Panc1 (cell line): ENCODE measurements around the gene SKI. TPM values are rescaled to one million over a fixed set of nuclear protein-coding genes. Genes with fewer than 3 reads are reported as not detected.

ENCODE experiments used
- ATAC-seq: fragments of 200-7000 bp; cut with Tn5 transposase; 2 replicates; pipeline ENCODE4 v1.9.1; 2020; ENCODE audit warnings: mild to moderate bottlenecking, moderate library complexity
- BruUV-seq: library from RNA; stranded (reverse); fragments of 400-500 nt; replicated peaks from 2 replicates; lab custom pipeline; 2021; lab: Mats Ljungman, UMichigan
- CTCF ChIA-PET: fragments of 300-600 bp; sonication (Branson Sonifier 250); formaldehyde crosslinking; loops from one replicate; lab custom pipeline; 2022; ENCODE audit warnings: antibody characterized with exemption; lab: Charles Lee
- POLR2A ChIA-PET: fragments of 300-600 bp; sonication (Branson Sonifier 250); formaldehyde crosslinking; loops from one replicate; lab custom pipeline; 2022; ENCODE audit warnings: antibody characterized with exemption; lab: Charles Lee
- DNase-seq: peaks from one replicate; pipeline ENCODE4 v3.0.0-alpha.2; 2010; ENCODE audit warnings: low read depth, low spot score
- H3K27ac ChIP-seq: 2 replicates; pipeline ENCODE4 v1.5.1; 2011; ENCODE audit warnings: mild to moderate bottlenecking, low read length, inconsistent platforms
- H3K27me3 ChIP-seq: fragments of 200-500 bp; sonication (Bioruptor generic); 2 replicates; pipeline ENCODE4 v1.6.0; 2014; ENCODE audit warnings: low read length, inconsistent platforms; ENCODE audit not compliant: control insufficient read depth, insufficient read depth
- H3K36me3 ChIP-seq: fragments of 200-500 bp; sonication (Bioruptor generic); 2 replicates; pipeline ENCODE4 v1.5.1; 2014; ENCODE audit warnings: inconsistent platforms, mild to moderate bottlenecking, low read length, moderate library complexity; ENCODE audit not compliant: control insufficient read depth, insufficient read depth
- H3K4me1 ChIP-seq: 2 replicates; pipeline ENCODE4 v1.5.1; 2011; ENCODE audit warnings: inconsistent platforms, mild to moderate bottlenecking, low read length, moderate library complexity; ENCODE audit not compliant: control insufficient read depth, insufficient read depth
- H3K4me3 ChIP-seq, 2 experiments: 2 replicates each; pipeline ENCODE4 v1.5.1; 2011 to 2012; ENCODE audit warnings: low read depth in 2 of 2, low read length in 2 of 2, mild to moderate bottlenecking in 2 of 2, inconsistent platforms in 1 of 2, moderate library complexity in 1 of 2
- H3K9me3 ChIP-seq: fragments of 200-500 bp; sonication (Bioruptor generic); 2 replicates; pipeline ENCODE4 v1.5.1; 2014; ENCODE audit warnings: low read depth, mild to moderate bottlenecking, inconsistent platforms, low read length, moderate library complexity; ENCODE audit not compliant: control insufficient read depth, insufficient read depth
- POLR2AphosphoS5 ChIP-seq: IDR thresholded peaks from 2 replicates; pipeline ENCODE4 v1.6.1; 2012; ENCODE audit warnings: mild to moderate bottlenecking, low read depth, low read length, moderate library complexity
- SIN3A ChIP-seq: IDR thresholded peaks from 2 replicates; pipeline ENCODE4 v1.6.1; 2012; ENCODE audit warnings: low read depth, mild to moderate bottlenecking, low read length, moderate library complexity, borderline replicate concordance; ENCODE audit not compliant: insufficient read depth
- TCF7L2 ChIP-seq: IDR thresholded peaks from 2 replicates; pipeline ENCODE4 v1.6.1; 2011; ENCODE audit warnings: mild to moderate bottlenecking, low read depth, low read length, inconsistent platforms
- in situ Hi-C: cut with HindIII; loops from 2 replicates; pipeline ENCODE4 v1.10.0; 2016; ENCODE audit warnings: low sequenced_read_pairs, low pct_unique_long_range_greater_than_20kb
- intact Hi-C: fragments of 100-400 bp; cut with micrococcal nuclease; formaldehyde crosslinking; loops from one replicate; pipeline ENCODE4 v1.10.0; 2022; ENCODE audit not compliant: unreplicated experiment
- total RNA-seq: library from RNA; stranded (reverse); gene quantifications from one replicate; pipeline ENCODE4 v1.2.1, GENCODE V29; 2021; ENCODE audit not compliant: unreplicated experiment
- TF ChIP-seq, protein P1 (sequence below), 2 experiments: IDR thresholded peaks; 2 replicates each; pipeline ENCODE4 v1.6.1; 2011 to 2012; ENCODE audit warnings: low read depth in 2 of 2, control low read depth in 1 of 2, low read length in 1 of 2, mild to moderate bottlenecking in 1 of 2, moderate library complexity in 1 of 2; ENCODE audit not compliant: insufficient read depth in 1 of 2
- TF ChIP-seq, protein P2 (sequence below): fragments of 450-650 bp; IDR thresholded peaks from 2 replicates; pipeline ENCODE4 v1.5.1; 2017; ENCODE audit warnings: mild to moderate bottlenecking

Gene SKI
- total RNA-seq, 1 experiment from 2014 or later, result 63.2 TPM

DNA sequence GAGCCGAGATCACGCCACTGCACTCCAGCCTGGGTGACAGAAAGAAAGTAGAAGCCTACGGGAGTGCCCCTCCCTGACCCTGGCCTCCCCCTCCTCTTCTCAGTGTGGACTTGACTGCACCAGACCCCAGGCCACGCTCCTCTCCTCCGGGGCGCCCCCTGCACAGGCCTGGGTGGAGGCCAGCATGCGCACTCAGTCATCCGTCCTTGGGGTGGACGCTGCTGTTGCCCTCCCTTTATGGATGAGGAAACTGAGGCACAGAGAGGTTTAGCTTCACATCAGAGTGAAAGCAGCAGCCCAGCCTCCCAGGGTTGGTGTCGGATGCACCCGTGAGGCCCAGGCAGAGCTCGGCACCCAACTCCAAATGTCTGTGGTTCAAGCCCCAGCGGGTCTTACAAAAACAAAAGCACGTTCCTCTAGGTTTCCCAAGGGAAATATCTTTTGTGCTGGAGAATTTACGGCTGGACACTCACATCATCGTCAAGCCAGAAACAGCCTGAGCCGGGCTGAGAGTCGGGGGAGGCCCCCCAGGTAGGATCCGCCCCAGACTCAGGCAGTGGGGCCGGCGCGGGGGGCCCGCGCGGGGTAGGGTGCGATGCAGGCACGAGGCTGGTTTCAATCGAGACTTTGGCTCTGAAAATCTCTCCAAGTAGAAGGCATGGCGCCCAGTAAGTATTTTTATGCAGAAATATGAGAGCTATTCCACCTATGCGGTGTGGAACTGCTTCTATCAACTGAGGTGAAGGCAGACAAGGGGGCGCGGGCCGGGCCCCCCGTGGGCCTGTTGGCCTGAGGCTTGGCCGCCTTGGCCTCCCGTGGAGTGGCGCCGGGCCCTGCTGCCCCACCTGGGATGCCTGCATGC, 126.6 kb downstream of the SKI start:
- Histone ChIP-seq H3K27me3 (no peaks in the 10 kb centered on the region), H3K9me3 (no peaks in the 10 kb centered on the region), H3K4me3 (no peak overlapping the region), H3K27ac (no peak overlapping the region), H3K4me1 (no peaks in the 10 kb centered on the region; the same call in 1 of the 2 replicates), H3K36me3 (no peaks in the 10 kb centered on the region)
- DNase-seq (no peak), ATAC-seq (no peak)
- no peak for TF ChIP-seq POLR2AphosphoS5
- TF ChIP-seq SIN3A, result no peak
- TF ChIP-seq, protein P1, sequence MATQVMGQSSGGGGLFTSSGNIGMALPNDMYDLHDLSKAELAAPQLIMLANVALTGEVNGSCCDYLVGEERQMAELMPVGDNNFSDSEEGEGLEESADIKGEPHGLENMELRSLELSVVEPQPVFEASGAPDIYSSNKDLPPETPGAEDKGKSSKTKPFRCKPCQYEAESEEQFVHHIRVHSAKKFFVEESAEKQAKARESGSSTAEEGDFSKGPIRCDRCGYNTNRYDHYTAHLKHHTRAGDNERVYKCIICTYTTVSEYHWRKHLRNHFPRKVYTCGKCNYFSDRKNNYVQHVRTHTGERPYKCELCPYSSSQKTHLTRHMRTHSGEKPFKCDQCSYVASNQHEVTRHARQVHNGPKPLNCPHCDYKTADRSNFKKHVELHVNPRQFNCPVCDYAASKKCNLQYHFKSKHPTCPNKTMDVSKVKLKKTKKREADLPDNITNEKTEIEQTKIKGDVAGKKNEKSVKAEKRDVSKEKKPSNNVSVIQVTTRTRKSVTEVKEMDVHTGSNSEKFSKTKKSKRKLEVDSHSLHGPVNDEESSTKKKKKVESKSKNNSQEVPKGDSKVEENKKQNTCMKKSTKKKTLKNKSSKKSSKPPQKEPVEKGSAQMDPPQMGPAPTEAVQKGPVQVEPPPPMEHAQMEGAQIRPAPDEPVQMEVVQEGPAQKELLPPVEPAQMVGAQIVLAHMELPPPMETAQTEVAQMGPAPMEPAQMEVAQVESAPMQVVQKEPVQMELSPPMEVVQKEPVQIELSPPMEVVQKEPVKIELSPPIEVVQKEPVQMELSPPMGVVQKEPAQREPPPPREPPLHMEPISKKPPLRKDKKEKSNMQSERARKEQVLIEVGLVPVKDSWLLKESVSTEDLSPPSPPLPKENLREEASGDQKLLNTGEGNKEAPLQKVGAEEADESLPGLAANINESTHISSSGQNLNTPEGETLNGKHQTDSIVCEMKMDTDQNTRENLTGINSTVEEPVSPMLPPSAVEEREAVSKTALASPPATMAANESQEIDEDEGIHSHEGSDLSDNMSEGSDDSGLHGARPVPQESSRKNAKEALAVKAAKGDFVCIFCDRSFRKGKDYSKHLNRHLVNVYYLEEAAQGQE (IDR thresholded peaks at IDR 0.05; ENCODE audit: insufficient read depth in 1 of 2, low read depth in 2 of 2, low read length in 1 of 2), result no peak
- TF ChIP-seq TCF7L2, result no peak
- TF ChIP-seq, protein P2, sequence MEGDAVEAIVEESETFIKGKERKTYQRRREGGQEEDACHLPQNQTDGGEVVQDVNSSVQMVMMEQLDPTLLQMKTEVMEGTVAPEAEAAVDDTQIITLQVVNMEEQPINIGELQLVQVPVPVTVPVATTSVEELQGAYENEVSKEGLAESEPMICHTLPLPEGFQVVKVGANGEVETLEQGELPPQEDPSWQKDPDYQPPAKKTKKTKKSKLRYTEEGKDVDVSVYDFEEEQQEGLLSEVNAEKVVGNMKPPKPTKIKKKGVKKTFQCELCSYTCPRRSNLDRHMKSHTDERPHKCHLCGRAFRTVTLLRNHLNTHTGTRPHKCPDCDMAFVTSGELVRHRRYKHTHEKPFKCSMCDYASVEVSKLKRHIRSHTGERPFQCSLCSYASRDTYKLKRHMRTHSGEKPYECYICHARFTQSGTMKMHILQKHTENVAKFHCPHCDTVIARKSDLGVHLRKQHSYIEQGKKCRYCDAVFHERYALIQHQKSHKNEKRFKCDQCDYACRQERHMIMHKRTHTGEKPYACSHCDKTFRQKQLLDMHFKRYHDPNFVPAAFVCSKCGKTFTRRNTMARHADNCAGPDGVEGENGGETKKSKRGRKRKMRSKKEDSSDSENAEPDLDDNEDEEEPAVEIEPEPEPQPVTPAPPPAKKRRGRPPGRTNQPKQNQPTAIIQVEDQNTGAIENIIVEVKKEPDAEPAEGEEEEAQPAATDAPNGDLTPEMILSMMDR, result no peak
- BruUV-seq, result no TSS peak
- intact Hi-C loops, result no loop called here
- in situ Hi-C loops, result no loop called here
- ChIA-PET POLR2A (interaction anchor here (0.5 kb wide), 1 partner anchor 9 kb away, joined by 4 read pairs; no protein-coding TSS in a partner anchor), CTCF (interaction anchor here (0.6 kb wide), 1 partner anchor 666 kb away, joined by 3 read pairs; no protein-coding TSS in a partner anchor)

DNA sequence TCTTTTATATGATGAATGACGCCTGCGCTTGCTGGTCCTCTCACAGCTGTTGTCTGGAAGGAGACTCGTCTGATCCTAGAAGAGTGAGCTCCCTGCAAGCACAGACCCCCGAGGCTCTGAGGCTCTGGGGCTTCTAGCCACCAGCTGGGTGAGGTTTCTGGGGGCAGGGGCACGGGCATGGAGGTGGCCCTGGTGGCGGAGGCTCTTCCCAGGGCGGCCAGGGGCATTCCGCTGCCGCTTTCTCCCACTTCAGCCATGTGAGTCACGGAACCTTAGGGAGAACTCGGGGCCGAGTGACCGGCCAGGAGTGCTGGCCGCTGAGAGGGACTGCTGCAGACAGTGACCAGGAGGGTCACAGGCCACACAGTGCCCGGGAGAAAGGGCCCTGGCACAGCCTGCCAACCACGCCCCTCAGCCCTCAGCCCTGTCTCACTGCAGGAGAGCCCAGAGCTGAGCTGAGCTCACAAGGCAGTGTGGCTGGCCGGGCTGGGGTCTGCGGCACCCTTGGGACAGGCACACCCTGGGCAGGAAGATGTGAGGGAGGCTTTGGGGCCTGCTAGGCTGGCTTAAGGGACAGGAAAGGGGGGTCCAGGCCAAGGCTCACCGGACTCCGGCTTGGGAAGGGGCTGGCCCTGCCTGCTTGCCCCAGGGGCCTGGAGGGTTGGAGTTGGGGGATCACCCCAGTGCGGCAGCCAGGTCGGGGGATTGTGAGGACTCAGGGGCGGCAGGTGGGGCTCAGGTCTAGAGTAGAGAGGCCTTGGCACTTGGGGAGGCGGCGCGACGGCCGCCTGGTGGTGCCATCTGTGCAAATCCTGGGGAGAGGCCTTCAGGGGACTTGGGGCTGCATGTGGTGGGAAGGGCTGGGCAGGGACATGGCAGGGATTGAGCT, 127.5 kb downstream of the SKI start:
- TF ChIP-seq, protein P2, result no peak
- no peak for TF ChIP-seq SIN3A
- TF ChIP-seq POLR2AphosphoS5, result no peak
- TF ChIP-seq TCF7L2, result no peak
- Histone ChIP-seq H3K36me3 (no peaks in the 10 kb centered on the region), H3K9me3 (no peaks in the 10 kb centered on the region), H3K27me3 (no peaks in the 10 kb centered on the region), H3K27ac (no peak overlapping the region), H3K4me3 (no peak overlapping the region), H3K4me1 (no peaks in the 10 kb centered on the region; the same call in 1 of the 2 replicates)
- ChIA-PET POLR2A (no interaction called here), CTCF (no interaction called here)
- no TSS peak for BruUV-seq
- no peak for DNase-seq
- ATAC-seq, result no peak
- intact Hi-C loops, result no loop called here
- in situ Hi-C loops, result no loop called here
